HG03354 (cell line): ENCODE data around the gene MDFI.

Experiments
- ATAC-seq: cut with Tn5 transposase; IDR thresholded peaks from one replicate; pipeline ENCODE4 v1.9.1; 2021; ENCODE audit warnings: mild to moderate bottlenecking; ENCODE audit not compliant: unreplicated experiment, poor library complexity, severe bottlenecking

MDFI gene

GRCh38 chr6:41646026-41646795 lies 7.9 kb downstream of the MDFI start:
- no peak for ATAC-seq

- no peak for ATAC-seq
These were observed 8.8 kb downstream of the MDFI start for GRCh38 chr6:41647061-41647511.

- no peak for ATAC-seq
These were observed 9.9 kb downstream of the MDFI start for GRCh38 chr6:41648070-41648585.

- no peak for ATAC-seq
These were observed 10.7 kb downstream of the MDFI start for GRCh38 chr6:41648921-41649320.

GRCh38 chr6:41649596-41649995 lies 11.3 kb downstream of the MDFI start:
- ATAC-seq: no peak

GRCh38 chr6:41650120-41650519 lies 11.9 kb downstream of the MDFI start:
- no peak for ATAC-seq

GRCh38 chr6:41651246-41651961 lies 13.1 kb downstream of the MDFI start:
- ATAC-seq: no peak

- no peak for ATAC-seq
These were observed 13.8 kb downstream of the MDFI start for GRCh38 chr6:41651962-41652657.

GRCh38 chr6:41652866-41653652 lies 14.8 kb downstream of the MDFI start:
- ATAC-seq: no peak

- ATAC-seq: no peak
These were observed 15.4 kb downstream of the MDFI start for GRCh38 chr6:41653691-41654090.

- ATAC-seq: no peak
These were observed 16.0 kb downstream of the MDFI start for GRCh38 chr6:41654151-41654697.

- ATAC-seq: no peak
These were observed 16.5 kb downstream of the MDFI start for GRCh38 chr6:41654698-41655151.

- ATAC-seq: no peak
These were observed 16.9 kb downstream of the MDFI start for GRCh38 chr6:41655176-41655575.

- no peak for ATAC-seq
These were observed 17.4 kb downstream of the MDFI start for GRCh38 chr6:41655646-41656001.

- no peak for ATAC-seq
These were observed 17.9 kb downstream of the MDFI start for GRCh38 chr6:41656002-41656691.

GRCh38 chr6:41657131-41658094 lies 19.1 kb downstream of the MDFI start:
- no peak for ATAC-seq

- no peak for ATAC-seq
These were observed 20.4 kb downstream of the MDFI start for GRCh38 chr6:41658636-41659035.

- ATAC-seq: no peak
These were observed 21.7 kb downstream of the MDFI start for GRCh38 chr6:41659935-41660334.
